HG02981 (cell line): ENCODE data around the gene PLAA.
"Not testable (repeated sequence)": the region's sequence is repeated elsewhere in the genome, so short reads cannot be mapped to it uniquely, and the experiment has no call there.

Experiments used
- ATAC-seq: cut with Tn5 transposase; IDR thresholded peaks from one replicate; pipeline ENCODE4 v1.9.1; 2021; ENCODE audit warnings: mild to moderate bottlenecking, moderate library complexity; ENCODE audit not compliant: unreplicated experiment

The PLAA gene

DNA sequence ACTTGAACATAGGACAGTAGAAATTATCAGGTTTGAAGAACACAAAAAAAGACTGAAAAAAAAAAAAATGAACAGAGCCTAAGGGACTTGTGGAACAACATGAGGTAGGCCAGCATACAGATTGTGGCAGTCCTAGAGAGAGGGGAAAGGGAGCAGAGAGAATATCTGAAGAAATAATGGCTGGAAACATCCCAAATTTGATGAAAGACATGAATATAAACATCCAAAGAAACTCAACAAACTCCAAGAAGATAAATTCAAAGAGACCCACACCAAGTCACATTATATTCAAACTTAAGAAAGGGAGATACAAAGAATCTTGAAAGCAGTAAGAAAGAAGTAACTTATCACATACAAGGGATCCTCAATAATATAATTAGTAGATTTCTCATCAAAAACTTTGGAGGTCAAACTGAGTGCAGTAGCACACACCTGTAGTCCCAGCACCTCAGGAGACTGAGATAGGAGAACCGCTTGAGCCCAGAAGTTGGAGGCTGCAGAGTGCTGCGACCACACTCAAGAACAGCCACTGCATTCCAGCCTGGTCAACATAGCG, 9.1 kb downstream of the PLAA start:
- no peak for ATAC-seq

DNA sequence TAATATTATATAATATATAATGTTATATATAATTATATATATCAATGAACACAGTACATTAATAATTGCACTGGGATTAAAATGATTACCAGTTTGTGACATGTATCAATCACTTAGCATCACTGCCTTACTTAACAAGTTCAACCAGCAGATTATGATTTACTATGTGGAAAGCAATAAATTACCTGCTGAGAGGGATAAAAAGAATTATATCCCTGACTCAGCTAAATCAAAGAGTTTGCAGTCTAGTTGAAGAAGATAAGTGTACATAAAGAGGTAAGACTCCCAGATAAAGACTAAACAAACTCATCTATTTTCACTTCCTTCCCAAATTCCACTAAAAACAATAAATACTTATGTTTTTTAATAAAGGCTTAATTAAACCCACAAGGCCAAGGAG, 11.2 kb downstream of the PLAA start:
- ATAC-seq = no peak

DNA sequence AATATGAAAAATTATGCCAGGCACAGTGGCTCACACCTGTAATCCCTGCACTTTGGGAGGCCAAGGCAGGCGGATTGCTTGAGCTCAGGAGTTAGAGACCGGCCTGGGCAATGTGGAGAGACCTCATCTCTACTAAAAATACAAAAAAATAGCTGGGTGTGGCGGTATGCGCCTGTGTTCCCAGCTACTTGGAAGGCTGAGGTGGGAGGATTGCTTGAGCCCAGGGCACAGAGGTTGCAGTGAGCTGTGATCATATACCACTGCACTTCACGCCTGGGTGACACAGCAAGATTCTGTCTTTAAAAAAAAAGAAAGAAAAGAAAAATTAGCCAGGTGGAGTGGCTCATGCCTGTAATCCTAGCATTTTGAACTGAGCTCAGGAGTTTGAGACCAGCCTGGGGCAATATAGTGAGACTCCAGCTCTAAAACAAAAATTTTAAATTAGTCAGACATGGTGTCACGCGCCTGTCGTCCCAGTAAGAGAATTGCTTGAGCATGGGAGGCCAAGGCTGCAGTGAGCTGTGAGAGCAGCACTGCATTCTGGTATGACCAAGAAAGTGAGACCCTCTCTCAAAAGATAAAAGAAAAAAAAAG, 18.0 kb downstream of the PLAA start:
- ATAC-seq = no peak

DNA sequence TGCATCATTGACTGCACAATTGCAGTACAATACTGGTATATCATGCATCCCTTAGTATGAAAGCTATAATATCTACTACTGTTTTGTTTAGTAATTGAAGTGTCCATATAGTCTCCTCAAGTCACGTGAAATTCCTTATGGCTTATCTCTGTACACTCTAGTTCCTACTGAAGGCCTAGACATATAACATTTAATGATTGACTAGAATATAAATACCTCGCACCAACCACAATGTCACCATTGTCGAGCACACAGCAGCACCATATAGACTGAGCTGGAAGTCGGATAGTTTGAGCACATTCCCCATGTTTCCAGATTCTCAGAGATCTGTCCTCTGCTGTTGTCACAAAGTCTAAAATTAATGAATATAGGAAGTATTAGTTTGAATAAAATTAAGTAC, 21.4 kb downstream of the PLAA start:
- no peak for ATAC-seq

DNA sequence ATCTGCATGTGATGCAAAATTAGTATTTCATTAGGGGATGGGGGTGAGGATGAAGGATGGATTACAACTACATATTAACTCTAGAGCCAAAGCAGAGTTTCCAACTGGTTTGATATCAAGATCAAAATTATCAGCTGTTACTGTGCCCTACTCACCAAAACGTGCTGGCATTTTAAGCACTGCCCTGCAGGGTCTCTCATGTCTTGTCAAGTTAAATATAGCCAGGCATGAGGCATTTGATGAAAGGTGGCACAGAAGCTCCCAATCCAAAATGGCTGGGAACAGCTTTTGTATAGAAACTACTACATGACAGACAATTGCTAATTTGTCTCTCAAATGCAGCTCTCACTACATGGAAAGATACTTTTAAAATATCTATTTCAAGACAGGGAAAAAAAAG, 27.3 kb downstream of the PLAA start:
- no peak for ATAC-seq

DNA sequence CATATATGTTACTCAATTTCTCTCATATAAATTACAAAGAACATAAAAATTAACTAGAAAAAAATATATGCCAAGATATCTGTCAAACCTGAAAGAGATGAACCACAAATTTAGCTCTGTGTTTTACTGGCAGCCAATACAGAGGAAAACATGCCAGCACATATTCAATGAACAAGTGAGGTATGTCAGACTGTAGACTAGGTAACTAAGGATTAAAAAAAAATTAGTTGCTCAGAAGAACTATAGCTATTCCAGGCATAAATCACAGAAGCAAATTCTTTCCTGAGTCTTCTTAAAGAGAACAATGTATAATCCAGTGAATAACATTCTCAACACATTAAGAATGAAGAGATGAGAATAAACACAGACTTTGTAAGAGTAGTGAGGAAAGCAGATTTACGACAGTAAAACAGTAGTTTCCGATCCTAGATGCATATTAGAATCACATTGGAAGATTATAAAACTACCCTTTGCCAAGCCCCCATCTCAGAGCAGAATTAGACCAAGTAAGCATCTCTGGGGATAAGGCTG, 33.8 kb downstream of the PLAA start:
- no peak for ATAC-seq

DNA sequence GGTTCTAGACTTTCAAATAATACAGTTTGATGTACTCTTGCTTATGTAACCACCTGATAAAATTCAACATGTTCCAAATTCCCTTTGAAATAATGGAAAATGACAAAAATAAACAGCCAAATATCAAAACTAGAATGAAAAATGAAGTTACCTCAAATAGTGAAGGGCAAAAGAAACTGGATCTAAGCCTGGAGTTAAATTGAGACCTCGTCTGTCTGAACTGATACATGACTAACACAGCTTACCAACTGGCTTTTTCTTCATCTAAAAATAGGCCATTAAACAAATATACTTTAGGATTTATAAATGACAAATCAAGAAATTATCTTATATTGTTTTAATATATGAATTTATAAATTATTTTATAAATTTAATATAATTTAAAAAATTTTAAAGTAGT, 42.4 kb downstream of the PLAA start:
- no peak for ATAC-seq

DNA sequence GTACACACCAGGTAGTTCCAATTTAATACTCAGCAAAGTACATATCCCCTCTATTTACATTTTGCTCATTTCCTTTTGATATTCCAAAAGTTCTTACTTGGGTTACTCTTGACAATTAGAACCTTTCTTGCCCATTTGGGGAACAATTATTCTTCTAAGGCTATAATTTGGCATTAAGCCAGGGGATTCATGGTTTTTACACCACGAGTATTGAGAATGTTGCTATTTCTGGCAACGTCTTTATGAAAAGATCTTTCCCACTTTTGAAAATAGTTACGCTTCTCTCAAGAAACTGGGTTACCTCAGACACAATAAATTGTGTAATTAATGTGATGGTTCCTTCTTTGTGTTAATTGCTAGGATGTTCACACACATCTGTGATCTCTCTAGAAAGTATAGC, 43.0 kb downstream of the PLAA start:
- ATAC-seq = no peak

DNA sequence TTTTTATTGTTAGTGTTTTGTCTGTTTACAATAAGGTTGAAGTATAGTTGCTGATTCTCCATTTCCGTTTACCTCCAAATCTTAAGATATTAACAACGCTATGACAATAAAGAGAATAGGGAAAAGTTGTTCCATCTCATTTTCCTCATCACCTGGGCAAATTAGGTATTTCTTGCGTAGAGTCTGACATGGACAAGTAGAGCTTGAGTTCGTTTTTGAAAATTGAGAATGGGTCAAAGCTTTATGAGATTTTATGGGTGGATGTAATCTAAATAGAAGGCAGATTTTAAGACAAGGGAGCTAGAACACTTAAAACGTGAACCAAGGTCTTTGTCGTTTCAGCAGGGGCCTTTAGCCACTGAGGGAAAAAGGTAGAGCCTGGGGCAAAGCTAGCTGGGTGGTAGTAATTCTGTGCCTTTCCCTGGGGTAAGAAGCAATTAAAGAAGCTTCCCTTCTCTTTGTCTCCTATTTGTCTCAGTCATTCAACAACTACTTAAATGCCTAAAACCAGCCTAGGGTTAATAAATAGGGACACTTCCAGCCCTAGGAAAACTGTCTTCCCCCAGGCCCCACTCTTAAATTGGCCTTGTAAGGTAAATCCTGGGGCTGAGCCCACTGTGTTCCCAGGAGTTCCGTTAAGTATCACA, 53.9 kb downstream of the PLAA start:
- ATAC-seq = no peak

DNA sequence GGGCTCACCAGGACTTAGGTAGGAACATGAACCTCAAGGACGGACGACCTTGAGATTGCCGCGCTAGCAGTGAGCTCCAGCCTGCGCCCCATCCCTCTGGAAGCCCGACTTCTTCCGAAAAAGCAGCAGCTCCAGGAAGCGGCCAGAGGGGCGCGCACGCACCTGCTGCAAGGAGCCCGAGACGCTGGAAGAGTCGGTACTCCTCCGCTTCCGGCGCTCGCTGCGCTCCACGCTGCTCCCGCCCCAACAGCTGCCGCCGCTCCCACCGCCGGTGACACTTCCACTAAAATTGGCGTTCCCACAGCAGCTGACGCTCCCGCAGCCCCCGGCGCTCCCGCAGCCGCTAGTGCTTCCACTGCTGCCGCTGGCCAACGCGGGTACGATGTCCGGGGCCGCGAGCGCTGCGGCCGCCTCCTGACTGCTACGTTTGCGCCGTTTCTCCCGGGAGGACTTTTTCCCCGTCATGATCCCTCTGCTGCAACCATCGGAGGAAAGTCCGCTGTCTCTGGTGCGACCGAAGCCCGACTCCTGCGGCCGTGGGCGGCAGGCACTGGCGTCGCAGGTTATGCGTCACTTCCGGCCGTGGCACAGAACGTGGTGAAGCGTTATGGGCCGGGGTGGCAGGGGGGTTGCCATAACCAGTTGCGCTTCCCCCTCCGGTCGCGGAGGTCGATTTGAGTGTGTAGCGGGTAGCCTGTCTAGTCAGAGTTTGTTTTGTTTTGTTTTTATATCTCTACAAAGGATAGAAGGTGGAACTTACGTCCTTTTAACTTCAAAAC, 54.6 kb downstream of the PLAA start, which contains the start of gene CAAP1:
Gene CAAP1 (minus strand): TSS at position 552 of the 779 bp plus-strand sequence. CDS start 87 bp downstream, at position 465.
- ATAC-seq = peak; percentile 94

DNA sequence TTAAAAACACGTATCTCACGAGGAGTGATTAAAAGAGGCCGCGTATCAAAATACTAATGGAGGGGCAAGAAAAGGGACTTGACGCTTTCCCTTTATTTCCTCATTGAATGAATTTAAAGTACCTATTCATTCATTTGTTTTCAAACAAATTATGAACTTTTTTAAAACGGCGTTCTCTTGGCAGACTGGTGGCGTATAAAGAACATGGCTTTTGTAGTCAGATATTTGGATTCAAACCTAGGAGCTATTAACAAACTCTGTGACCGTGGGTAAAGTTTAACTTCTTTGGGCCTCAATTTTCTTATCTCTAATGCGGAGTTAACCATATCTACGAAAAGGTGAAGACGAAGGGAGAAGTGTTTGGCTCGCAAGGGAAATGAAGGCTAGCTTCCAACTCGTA, 55.3 kb downstream of the PLAA start:
- no peak for ATAC-seq

DNA sequence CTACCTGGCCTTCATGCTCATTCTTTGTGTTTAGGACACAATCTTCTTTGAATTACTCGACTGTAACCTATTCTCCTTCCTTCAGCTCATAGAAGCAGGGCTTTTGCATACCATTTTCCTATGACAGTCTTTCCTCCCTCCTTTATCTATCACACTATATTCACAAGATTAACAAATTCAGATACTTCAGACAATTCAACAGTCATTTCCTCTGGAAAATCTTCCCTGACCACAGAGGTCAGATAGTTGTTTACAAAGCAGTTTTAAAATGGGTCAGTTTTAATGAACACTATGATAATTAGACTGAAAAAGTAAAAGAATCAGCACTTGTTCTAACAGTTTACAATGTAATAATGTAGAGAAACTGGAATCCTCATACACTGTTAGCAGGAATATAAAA, 58.8 kb downstream of the PLAA start:
- ATAC-seq = no peak

DNA sequence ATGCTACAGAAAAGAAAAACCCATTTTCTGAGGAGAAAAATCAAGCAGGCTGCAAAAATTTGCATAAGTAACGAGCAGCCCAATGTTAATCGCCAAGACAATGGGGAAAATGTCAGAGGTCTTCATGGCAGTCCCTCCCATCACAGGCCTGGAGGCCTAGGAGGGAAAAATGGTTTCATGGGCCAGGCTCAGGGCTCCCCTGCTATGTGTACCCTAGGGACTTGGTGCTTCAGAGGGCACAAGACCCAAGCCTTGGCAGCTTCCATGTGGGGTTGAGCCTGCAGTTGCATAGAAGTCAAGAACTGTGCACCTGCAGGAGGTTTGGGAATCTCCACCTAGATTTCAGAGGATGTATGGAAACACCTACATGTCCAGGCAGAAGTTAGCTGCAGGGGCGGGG, 64.9 kb downstream of the PLAA start:
- no peak for ATAC-seq

DNA sequence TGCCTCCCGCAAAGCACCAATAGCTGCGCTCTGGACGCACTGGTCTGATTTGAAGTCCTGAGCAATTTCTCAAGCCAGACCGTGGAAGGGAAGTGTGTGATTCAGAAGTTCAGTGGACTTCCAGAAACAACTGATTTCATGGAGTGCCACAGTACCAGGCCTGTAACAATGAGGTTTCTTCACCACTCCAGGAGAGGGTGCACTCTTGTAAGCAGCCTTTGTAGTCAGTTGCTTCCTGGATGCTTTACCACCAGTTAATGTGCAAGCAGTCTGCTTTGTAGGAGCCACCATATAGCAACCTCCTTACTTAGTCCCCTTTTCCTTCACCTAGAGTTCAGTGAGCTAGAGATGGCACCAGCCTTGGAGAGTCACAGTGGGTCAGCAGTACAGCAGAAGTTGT, 66.8 kb downstream of the PLAA start:
- no peak for ATAC-seq

DNA sequence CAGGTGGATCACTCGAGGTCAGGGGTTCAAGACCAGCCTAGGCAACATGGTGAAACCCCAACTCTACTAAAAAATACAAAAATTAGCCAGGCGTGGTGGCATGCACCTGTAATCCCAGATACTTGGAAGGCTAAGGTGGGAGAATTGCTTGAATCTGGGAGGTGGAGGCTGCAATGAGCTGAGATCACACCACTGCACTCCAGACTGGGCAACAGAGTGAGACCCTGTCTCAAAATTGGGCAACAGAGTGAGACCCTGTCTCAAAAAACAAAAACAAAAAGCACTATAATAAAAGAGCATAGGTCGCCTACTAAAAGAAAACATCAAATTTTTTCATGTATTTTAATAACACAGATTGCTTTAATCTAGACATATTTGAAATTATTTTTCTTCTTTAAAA, 71.9 kb downstream of the PLAA start:
- not testable (repeated sequence) for ATAC-seq

DNA sequence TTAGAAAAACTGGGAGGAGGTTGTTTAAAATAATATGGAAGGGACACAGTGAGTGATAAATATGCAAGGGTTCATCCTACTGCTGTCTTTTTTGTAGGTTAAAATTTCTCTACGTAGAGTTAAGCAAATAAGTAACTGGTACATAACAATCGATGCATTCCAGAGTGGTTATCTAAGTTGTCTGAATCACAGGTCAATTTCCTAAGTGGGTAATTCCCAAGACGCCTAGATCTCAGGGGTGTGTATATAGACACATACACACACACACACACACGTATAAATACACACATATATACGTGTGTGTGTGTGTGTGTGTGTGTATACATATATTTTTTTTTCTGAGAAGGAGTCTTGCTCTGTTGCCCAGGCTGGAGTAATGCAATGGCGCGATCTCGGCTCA, 76.8 kb downstream of the PLAA start:
- ATAC-seq = no peak

DNA sequence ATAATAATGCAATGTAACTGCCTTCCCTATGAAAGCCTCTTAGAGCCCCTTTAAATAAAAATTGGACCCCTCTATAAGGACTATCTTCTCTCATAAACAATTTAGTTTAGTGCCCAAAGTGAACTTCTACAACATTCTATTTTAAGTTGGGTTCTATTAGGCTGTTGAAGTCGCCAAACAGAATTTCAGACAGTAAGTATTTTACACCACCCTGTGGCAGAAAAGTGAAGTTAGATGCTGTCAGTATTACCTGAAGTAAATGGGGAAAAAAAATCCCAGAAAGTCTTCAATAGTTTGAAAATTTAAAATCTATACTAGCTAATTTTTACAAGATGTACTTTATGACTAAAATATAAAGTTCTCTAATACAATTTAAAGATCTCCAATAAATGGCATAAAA, 84.0 kb downstream of the PLAA start:
- peak; percentile 67 for ATAC-seq

DNA sequence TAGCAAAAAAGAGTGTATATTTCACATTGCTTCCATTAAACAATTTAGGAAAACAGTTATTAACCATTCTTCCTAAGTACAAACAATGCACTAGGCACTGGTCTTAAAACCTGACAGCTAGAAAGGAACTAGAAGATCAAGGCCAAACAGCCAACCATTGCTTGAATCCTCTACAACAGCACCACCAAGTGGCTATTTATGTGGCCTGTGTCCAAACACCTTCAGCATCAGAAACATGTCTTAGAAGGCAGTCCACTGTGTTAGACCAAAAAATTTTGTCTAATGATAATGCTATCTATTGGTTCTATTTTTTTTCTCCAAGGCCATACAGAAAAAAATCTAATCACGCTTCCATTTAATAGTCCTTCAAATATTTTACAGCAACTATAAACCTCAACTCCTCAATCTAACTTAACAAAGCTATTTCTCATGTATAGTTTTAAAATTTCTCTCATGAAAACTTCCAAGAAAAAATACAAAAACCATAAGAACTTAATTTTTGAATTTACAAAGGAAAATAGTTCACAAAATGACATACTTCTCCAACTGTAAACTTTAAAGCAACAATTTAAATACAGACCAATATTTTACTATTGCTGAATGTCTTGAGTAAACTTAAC, 90.5 kb downstream of the PLAA start:
- peak; percentile 86 for ATAC-seq
